Stimulated activated CD4-positive, alpha-beta T cell treated with anti-CD3 and anti-CD28 coated beads, Interleukin-4, amount 100 ng/mL, for 4 hours (primary cell): ENCODE data around the gene RIMS4.
"Not testable (repeated sequence)": the region's sequence is repeated elsewhere in the genome, so short reads cannot be mapped to it uniquely, and the experiment has no call there.

Experiments
- DNase-seq, 2 experiments: peaks; one replicate each; pipeline ENCODE4 v3.0.0-alpha.2; 2020

The RIMS4 gene

DNA sequence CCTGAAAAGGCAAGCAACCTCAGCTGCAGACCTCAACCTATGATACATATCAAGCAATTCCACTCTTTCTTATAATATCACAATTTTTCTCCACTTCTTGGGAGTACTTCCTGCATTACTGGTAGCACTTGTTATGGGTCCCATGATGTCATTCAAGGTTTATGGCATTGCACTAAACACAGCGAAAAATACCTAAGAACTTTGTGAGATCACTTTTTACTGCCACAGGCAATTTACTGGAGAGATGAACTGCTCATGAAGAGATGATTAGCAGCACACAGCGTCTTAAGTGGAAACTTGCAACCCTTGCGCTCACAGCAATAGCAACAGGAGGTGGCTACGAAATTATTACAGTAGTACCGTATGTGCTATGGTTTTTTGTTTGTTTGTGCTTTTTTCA is 19.3 kb upstream of the RIMS4 start:
- no peak for DNase-seq

- no peak for DNase-seq
Measured at GRCh38 chr20:44828640-44829039, 18.3 kb upstream of the RIMS4 start.

DNA sequence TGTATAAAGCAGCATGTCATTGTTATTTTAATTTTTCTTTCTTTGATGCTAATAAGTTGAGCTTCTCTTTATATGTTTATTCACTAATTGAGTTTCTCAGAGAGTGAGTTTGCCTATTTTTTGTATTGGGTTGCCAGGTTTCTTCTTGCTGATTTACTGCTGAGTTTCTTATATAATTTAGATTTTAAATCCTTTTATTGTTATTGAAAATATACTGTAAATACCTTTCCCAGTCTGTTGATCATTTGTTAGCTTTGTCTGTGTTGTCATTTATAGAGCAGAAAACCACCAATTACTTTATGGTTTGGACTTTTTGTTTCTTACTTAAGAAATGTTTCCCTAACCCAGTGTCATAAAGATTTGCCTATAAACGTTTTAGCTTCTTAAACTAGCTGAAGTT is 17.1 kb upstream of the RIMS4 start:
- no peak for DNase-seq

DNA sequence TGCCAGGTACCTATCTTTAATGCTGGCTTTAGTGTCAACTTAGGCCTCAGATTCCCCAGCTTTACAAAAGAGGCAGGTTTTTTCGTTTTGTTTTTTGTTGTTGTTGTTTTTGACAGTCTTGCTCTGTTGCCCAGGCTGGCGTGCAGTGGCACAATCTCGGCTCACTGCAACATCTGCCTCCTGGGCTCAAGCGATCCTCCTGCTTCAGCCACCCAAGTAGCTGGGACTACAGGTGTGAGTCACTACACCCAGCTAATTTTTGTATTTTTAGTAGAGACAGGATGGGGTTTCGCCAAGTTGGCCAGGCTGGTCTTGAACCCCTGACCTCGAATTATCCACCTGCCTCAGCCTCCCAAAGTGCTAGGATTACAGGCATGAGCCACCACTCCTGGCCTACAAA is 11.2 kb upstream of the RIMS4 start:
- DNase-seq, result not testable (repeated sequence)

- no peak for DNase-seq
Measured at GRCh38 chr20:44819936-44820335, 9.6 kb upstream of the RIMS4 start.

DNA sequence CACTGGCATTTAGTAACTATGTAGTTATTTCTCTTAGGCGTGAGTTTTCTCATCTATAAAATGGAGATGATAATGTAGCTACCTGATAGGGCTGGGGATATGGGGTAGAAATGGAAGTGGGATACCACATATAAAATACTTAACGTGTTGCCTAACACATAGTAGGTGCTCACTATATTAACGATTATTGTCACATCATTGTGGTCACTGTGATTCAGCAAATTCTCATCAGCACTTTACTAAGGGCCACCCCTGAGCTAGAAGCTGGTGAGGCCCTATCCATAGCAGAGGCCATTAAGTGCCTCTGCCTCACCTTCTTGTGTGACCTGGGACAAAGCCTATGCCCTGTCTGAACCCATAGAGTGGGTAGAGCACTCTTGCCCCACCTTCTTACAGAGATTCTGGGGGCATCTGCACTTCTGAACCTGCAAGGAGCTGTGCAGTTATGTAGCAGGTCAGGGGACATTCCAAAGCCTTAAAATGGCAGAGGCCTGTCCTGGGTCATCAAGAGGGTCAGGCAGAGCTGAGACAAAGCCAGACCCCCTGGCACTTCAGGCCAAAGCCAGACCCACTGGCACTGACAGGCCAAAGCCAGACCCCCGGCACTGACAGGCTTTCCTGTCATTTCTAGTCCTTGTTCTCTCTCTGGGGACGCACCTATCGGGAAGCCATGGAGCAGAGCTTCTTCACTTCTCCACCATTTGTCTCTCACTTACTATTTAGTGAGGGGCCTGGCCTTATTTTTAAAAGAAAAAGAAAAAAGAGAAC is 7.0 kb upstream of the RIMS4 start:
- no peak for DNase-seq

DNA sequence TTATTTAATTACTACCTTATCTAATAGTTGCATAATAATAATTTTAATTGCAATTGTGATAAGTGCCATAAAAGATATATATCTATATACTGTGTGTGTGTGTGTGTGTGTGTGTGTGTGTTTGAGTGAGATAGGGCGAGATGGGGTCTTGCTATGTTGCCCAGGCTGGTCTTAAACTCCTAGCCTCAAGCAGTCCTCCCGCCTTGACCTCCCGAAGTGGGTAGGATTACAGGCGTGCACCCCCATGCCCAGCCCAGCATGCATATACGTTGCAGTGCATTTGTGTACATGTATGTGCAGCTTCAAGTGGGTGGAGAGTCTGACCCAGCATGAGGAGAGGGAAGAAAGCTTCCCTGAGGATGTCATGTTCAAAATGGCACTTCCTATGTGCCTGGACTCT is 4.6 kb upstream of the RIMS4 start:
- no peak for DNase-seq

- DNase-seq, result no peak
Measured at GRCh38 chr20:44811150-44811685, 872 bp upstream of the RIMS4 start.

DNA sequence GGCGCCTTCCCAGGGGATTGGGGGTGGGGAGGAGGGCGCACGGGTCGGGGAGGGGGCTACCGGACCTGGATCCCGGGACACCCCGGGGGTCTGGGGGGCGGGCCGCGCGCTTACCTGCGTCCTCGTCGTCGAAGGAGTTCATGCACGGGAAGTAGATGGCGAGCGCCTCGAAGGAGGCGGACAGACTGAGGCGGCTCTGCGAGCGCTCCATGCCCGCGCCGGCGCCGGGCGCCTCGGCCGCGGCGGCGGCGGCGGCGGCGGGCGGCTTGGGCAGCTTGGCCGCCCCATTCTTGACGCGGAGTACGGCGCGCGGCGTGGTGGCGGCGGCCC is 320 bp downstream of the RIMS4 start:
- DNase-seq, result no peak

DNA sequence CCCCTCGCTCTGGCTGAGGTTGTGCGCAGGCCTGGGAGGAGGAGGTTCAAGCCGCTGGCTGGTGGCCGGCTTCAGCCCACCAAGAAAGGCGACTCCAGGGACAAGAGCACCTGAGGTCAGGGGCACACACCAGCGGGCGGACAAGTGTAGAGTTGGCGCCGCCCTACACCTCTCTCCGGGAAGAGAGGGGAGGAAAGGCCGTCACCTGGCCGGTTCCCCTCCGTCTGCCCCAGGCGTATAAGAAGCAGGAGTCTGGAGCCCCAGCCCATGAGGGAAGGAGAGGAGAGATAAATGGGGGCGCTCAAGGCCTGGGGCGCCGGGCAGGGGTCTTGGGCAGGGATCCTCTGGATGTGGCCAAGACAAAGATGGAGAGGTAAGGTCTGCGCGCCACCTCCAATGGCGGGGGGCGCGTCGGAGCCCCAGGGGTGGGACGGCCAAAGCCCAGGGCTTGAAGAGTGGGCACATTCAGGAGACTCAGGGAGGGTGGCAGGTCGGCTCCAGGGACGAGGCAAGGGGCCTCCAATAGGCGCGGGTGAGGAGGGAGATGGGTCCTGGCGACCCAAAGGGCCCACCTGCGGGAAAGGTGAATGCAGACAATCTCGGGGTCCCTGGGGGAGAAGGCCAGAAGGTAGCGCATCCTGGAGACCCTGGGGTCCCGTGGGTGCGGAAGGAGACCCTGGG is 826 bp downstream of the RIMS4 start:
- DNase-seq, result no peak

DNA sequence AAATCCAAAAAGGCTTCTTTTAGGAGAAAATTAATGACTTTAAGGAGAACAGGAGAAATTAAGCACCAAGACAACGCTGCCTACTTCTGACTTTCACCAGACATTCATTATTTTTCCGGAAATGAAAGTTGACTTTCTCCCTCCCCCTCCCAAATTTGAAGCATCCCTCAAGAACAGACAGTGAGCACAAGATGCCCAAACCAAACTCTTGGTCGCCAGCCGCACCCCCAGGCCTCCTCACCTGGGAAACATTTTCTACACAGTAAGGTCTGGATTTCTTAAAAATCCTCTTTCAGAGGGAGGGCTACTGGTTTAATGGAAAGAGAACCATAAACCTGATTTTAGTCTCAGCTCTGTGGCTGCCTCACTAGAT is 2.7 kb downstream of the RIMS4 start:
- no peak for DNase-seq

GRCh38 chr20:44807051-44807683 is 3.2 kb downstream of the RIMS4 start:
- no peak for DNase-seq

DNA sequence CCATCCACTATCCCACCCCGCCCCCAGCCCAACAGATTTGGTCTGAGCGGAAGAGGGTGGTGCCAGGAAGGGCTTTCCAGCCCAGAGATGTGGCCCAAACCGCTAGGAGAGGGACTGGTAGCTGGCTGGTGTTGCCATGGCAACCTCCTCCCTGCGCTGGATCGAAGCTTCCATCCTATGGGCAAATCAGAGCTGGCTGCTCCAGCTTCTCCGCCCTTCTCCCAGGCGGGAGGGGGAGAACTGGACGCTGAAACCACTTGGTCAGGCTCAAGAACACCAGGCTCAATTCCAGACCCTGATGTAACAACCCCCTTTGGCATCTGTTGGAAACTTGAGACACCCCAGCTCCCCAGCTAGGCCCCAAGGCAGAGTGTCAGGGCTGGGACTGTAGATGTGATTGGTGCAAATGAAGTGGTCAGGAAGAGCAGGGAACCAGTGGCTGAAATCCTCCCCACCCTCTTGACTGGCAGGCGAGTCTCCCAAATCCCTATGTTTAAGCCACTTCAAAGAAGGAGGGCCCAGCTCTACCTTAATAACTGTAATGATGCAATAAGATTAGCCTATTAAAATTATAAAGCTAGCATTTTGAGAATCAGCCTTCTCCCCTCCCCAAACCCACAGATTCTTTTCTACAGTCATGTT is 4.2 kb downstream of the RIMS4 start:
- no peak for DNase-seq

GRCh38 chr20:44805335-44805978 is 4.9 kb downstream of the RIMS4 start:
- DNase-seq, result no peak

DNA sequence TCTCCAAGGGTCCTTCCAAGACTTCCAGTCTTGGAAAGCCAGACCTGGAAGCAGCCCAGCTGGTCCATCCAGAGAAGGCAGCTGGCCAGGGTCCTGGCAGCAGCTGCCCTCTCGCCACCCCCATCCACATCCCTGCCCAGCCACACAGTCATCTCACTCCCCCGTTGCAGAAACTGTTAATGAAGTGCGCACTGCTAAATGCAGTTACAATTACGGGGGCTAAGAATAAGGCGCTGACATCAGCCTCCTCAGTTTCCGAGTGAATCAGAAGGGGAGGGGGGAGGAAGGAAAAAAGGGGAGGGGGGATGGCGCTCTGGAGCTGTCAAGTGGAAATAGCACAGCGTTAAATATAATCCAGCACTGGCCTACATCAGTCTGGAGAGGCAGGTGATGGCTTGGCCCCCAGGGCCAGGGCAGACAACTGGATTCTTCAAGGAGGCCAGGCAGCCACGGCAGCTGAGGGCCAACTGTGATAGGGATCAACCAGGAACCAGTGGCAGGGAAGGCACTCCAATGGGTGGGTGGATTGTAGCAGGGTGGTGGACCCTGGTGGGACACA is 6.9 kb downstream of the RIMS4 start:
- DNase-seq, result no peak

DNA sequence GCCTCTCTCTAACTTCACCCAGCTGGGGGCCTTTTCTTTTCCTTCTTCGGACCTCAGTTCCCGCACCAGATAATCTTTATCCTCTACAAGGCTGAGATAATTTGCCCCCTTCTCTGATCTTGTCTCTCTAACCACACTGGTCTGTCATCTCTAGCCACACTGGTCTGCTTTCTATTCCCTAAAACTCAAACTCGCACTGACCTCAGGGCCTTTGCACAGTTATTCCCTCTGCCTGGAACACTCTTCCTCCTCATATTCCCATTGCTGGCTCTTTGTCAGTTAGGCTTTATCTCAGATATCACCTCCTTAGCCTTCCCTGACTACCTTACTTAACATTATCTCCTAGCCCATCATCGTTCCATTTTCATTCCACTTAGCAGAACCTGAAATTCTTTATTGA is 7.6 kb downstream of the RIMS4 start:
- no peak for DNase-seq

- DNase-seq, result no peak
Measured at GRCh38 chr20:44800391-44801046, 9.8 kb downstream of the RIMS4 start.

GRCh38 chr20:44799691-44800090 is 10.7 kb downstream of the RIMS4 start:
- no peak for DNase-seq

DNA sequence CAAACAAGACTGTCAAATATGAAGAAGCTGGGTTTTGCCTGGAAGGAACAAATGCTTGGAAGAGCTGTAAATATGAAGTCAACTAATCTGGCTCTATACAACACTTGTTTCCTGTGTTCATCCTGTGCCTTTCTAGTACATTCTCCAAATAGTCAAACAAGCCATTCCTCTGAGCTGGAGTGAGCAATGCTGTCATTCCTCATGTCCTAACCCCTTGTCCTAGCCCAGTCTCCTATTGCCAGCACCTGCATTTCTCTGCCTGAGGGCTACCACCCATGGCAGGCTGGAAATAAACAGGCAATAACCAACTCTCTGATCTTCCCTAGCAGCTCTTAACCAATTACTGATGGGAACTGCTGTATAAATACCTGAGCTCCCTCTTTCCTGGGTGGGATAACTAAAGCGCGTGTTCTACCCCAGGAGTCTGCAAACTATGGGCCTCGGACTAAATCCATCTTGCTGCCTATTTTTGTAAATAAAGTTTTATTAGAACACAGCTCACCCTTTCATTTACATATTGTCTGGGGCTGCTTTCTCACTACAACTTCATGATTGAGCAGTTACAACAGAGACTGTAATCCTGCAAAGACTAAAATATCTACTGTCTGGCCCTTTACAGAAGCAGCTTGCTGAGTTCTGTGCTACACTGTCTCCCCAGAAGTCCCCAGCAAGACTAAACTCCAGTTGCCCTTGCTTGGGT is 13.4 kb downstream of the RIMS4 start:
- DNase-seq, result no peak

GRCh38 chr20:44796311-44796710 is 14.0 kb downstream of the RIMS4 start:
- no peak for DNase-seq

GRCh38 chr20:44795836-44796235 is 14.5 kb downstream of the RIMS4 start:
- DNase-seq, result no peak

DNA sequence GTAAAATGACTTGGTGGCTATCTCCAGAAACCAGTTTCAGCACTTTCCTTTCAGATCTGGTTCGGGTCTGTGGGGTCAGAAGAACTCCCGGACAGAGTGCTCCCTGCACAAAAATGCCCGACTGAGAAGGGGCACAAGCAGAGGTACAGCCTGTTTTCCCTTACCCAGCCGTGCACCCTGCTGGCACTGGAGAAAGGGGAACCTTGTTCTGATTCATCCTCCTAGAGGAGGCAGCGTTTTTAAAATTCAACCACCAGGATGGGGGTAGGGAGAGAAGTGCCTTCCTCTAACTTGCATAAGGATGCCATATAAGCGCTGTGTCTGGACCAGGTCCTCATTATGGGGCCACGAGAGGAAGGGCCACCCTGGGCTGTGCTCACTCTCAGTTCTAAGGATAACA is 17.6 kb downstream of the RIMS4 start:
- DNase-seq, result no peak
